ENCODE results near the gene NOM1.

Gene NOM1

GRCh38 chr7:156984174-156984891, 34.8 kb downstream of the NOM1 start:
- no peak for DNase-seq

DNA sequence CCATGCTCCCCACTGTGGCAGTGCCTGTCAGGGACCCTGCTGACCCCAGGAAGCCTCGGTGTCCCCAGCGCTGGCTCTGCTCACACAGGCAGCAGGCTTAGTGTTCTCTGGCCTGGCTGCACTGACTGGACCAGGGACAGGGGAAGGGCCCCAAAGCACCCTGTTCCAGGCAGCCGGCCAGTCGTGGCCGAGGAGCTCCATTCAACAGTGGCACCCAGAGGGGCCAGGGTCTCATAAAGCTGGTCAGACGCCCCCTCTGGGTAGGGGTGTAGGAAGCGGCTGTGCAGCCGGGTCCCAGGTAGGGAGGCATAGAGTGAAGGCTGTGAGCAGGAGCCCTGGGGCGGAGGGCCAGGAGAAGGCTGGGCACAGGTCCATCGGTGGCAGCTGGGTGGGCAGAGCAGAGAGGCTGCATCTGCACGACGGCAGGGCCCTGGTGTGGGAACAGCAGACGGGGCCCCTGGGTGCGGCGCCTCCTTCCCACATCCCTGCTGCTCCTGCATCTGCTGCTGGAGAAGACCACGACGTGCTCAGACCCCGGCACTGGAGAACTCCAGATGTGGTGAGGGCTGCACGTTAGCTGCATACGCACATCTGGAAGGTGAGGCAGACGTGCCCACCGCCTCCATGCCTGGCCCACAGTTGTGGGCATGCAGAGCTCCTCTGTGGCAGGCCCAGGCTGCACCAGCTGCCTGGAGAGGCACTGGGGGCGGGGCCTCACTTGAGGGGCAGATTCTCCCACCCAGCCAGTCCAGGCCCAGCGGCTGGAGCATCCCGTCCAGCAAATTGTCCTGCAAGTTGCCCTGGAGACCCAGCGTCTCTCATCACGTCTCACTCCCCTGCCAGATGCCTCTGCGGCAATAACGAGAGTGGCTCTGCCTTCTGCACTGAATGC, 35.8 kb downstream of the NOM1 start:
- no peak for DNase-seq

DNA sequence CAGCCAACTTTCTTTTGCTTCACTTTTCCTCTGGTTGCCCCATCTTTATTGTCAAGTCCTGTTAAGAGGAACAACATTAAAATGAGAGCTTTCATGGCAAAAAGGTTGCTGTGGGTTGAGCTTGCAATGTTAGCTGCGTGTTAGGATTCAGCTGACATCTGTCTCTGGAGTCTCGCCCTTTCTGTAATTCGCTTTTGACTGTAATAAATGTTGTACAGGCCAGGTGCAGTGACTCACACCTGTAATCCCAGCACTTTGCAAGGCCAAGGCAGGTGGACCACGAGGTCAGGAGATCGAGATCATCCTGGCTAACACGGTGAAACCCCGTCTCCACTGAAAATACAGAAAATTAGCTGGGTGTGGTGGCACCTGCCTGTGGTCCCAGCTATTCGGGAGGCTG, 36.9 kb downstream of the NOM1 start:
- no peak for DNase-seq

DNA sequence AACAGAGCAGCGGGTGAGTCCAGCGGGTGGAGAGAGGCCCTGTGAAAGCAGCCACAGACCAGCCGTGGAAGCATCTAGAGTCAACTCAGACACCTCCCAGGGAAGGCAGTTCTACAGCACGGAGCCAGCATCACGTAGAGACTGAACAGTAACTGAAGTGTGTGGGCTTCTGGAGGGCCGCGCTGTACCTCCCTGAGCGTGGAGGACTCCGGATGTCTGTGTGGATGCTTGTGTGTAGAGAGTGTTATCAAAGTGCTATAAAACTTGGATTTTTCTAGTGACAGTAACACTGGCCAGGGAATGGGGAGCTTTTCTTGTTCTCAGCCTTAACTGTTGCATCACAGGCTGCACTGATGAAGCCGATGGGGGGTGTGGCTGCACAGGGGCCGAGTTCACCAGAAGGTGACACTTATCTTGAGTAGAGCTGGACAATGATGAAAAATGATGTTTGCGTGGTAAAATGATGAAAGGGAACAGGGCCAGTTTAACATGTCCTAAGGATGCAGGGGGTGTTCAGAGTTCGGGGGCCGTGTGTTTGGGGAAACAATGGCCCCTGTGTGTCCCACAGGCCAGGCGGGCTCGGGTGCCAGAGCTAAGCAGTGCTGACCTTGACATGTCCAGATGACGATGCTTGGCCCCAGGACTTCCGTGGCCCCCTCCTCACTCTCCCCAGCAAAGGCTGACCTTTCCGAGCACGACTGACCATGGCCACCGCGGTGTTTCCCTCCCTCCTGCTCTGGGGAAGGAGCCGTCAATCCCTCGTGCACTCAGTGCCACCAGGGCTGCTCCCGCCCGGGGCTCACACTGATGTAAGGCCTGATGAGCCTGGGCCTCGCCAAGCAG, 39.1 kb downstream of the NOM1 start:
- no peak for DNase-seq

GRCh38 chr7:156989766-156990535, 40.4 kb downstream of the NOM1 start:
- no peak for DNase-seq

- DNase-seq, result no peak
These were observed 43.8 kb downstream of the NOM1 start for GRCh38 chr7:156993021-156993924.

GRCh38 chr7:156993925-156994235, 44.4 kb downstream of the NOM1 start:
- DNase-seq, result no peak

DNA sequence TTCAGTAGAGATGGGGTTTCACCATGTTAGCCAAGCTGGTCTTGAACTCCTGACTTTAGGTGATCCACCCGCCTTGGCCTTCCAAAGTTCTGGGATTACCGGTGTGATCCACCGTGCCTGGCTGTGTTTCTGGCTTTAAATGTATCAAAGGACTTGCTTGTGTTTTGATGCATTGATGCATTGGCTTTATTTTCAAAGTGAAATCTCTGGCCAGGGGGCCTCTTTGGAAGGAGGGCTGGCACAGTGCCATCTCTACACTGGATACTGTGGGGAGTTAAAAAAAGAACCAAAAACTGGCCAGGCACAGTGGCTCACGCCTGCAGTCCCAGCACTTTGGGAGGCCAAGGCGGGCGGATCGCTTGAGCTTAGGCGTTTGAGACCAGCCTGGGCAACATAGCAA, 44.9 kb downstream of the NOM1 start:
- DNase-seq, result no peak

DNA sequence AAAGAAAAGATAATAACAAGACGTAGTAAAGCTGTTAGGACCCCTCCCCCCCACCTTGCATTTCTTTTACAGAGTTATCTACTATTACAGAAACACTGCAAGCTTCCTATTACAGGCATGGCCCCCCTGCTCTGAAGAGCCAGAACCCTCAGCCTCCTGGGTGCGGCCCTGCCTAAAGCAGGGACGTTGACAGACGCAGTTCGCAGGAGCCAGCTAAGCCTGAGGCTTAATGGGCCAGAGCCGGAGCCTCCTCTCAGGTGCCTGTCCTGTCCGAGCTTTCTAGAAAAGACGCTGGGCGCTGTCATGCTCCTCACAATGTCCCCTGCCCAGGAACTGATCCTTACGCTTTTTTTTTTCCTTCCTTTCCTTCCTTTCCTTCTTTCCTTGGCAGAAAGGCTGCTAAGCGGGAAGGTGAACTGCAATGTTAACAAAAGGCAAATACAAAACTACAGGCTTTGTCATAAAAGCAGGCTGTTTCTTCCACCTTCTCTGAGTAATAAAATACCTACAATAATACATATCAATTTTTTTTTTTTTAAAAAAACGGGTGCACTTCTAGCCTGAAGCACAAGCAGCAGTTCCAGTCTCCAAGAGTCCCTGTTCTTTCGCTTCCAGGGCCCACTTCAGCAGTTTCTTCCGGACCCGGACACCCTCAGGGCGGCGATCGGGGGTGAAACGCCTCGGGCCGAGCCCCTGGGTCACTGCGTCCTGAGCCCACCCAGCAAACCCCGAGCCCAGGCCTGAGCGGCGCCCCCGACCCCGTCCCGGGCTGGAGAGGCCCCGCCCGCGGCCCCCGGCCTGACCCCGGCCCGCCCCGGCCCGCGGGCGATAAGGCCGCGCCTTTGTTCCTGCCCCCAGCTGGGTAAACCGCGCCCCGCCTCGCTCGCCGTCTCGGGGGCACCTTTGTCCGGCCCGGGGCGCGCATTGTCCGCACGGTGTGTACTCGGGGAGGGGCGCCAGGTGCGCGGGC, 49.8 kb downstream of the NOM1 start:
- DNase-seq, result no peak

DNA sequence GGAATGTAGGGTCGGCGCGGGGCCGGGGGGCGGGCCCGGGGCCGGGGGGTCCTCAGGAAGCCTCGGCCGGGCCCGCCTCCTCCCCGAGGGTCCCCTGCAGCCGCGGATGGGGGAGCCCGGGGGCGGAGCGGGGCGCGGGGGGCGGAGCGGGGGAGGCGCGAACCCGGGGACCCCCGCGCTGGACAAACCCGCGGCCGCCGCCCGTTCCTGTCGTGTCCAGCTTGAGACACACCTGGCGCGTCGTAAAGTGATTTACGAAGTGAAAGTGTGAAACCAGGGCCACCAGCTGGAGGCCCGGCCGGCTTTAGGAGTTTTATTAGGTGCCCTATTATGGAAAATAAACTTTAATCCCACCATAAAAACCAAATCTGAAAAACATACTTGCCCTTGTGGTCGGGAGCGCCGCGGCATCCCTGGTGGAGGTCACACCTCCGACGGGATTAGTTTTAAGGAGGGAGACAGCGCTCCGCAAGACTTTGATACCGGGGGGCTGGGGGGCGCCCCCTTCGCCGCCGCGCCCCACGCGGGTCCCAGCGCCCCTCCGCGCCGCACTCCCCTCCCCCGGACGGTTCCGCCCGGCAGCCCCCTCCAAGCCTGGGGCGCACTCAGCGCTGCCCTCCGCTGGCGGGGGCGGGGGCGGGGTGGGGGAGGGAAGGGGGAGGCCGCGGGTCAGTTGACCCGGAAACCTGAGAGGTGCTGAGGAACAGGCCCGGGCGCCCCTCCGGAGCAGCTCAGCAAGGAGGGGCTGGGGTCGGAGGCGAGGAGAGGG, 50.6 kb downstream of the NOM1 start:
- DNase-seq, result no peak

DNA sequence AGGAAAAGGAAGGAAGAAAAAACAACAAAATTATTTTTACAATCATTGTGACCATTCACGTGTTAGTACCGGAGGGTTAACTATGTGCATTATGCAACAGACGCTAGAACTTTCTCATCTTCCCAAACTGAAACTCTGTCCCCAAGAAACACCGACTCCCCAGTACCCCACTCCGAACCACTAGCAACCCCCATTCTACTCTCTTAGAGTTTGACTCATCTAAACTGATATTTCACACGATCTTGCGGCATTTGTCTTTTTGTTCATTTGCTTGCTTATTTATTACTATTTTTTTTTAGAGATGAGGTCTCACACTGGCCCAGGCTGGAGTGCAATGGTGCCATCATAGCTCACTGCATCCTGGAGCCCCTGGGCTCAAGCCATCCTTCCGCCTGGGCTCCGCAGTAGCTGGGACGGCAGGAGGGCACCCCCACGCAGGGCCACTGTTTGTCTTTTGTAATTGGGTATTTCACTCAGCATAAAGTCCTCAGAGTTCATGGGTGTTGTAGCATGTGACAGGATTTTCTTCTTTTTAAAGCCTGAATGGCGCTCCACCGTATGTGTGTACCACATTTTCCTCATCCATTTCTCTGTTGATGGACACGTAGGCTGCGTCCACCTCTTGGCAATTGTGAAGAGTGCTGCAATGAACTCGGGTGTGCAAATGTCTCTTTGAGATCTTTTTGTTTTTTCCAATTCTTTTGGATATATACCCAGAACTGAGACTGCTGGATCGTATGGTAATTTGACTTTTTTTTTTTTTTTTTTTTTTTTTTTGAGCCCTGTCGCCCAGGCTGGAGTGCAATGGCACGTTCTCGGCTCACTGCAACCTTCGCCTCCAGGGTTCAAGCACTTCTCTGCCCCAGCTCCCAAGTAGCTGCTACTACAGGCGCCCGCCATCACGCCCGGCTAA, 51.5 kb downstream of the NOM1 start:
- no peak for DNase-seq

DNA sequence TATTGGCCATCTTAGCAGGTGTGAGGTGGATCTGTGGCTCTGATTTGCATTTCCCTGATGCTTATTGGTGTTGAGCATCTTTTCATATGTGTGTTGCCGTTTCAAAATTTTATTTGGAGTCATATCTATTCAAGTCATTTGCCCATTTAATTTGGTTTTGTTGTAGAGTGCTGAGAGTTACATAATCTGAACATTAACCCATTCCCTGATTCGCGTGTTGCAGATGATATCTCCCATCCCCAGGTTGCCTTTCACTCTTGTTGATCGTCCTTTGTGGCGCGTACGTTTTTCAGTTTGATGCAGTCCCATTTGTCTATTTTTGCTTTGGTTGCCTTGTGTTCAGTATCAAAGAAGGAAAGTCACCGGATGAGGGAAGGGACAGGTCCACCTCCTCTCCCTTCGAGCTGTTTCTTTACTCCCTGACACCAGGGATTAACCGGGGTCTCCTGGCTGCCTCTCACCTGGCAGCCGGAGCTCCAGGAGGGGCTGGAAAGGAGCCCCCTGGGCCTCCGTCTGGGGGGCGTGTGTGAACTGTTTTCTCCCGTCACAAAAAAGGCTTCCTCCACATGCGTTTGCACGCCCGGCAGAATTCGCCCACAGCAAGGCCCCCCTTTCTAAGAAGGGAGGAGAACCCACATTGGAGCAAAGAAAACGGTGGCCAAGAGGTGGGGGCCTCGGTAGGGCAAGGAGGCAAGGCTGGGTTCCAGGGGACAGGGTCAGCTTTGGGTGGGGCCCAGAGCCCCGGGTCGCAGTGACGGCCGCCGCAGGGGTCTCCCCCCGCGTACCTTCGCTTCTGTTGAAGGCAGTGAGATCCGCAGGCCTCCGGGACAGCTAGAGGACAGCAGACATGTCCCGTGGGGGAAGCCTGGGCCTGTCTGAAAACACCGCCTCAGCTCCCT, 52.7 kb downstream of the NOM1 start:
- no peak for DNase-seq

- no peak for DNase-seq
These were observed 53.4 kb downstream of the NOM1 start for GRCh38 chr7:157002819-157003421.

DNA sequence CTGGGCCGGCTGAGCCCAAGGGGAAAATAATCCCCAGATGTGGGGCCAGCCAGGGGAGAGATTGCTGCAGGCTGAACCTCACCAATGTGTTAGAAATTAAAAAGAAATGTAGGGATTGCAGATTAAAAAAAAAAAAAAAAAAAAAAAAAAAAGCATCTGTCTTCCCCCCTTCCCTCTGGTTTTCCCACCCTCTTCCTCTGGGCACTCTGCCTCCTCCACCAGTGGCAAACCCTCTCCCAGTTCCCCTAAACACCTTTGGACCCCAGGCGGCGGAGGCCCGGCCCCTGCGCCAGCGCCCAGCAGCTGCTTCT, 53.9 kb downstream of the NOM1 start:
- no peak for DNase-seq

DNA sequence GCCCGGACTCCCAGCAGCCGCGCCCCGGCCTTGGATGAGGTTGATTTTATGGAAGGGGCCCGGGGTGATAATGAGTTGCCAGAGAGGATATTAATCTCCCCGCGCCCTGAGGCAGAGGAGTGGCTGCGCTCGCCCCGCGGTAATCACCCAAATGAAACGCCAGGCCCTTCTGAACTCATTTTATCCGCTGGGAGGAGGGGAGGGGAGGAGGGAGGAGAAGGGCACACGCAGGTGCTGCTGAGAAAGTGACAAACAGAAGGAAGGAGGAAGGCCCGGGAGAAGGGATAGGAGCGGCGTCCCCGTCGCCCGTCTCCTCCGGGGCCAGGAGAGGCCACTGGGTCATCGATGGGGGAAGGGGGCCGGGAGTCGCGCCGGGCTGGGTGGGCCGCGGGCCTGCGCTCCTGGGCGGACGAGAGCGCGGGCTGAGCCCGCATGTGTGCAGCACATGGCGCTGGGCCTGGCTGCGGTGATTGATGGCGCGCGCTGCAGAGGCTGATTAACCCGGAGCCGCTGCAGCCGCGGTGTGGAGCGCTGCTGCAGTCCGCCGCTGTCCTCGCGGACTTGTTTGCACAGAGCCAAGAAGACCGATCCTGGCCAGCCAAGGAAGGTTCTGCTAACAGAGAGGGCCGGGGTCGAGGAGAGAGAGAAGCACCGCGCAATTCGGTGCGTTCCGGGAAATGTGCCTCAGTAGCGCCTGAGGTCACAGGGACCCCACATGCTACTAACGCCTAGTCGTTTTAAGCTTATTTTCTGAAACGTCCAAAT, 54.4 kb downstream of the NOM1 start:
- DNase-seq, result no peak
